Muscle of leg (tissue), 11 donors: Measurements from ENCODE around the gene RHOT1. TPM values are rescaled to one million over a fixed set of nuclear protein-coding genes. Genes with fewer than 3 reads are reported as not detected.
"Not testable (repeated sequence)": the region's sequence is repeated elsewhere in the genome, so short reads cannot be mapped to it uniquely, and the experiment has no call there.

Source experiments
- DNase-seq: peaks from one replicate; pipeline ENCODE4 v3.0.0; 2013
- H3K27ac ChIP-seq: one replicate; pipeline ENCODE4 v1.5.1; 2013; ENCODE audit warnings: mild to moderate bottlenecking, low read length, control low read depth
- H3K27me3 ChIP-seq: one replicate; pipeline ENCODE4 v1.6.1; 2013; ENCODE audit warnings: low read length; ENCODE audit not compliant: control insufficient read depth, insufficient read depth
- H3K36me3 ChIP-seq: one replicate; pipeline ENCODE4 v1.6.1; 2013; ENCODE audit warnings: low read length; ENCODE audit not compliant: control insufficient read depth, insufficient read depth
- H3K4me1 ChIP-seq: one replicate; pipeline ENCODE4 v1.6.1; 2013; ENCODE audit warnings: low read length; ENCODE audit not compliant: control insufficient read depth, insufficient read depth
- H3K4me3 ChIP-seq: one replicate; pipeline ENCODE4 v1.5.1; 2013; ENCODE audit warnings: low read length, control low read depth
- H3K9me3 ChIP-seq: replicated peaks from 2 replicates; pipeline ENCODE4 v1.6.1; 2013; ENCODE audit warnings: low read depth, low read length; ENCODE audit not compliant: control insufficient read depth
- WGBS: methylation state at CpG from one replicate; pipeline ENCODE4 v1.1.5; 2013; ENCODE audit warnings: missing lambda C conversion rate; ENCODE audit not compliant: insufficient coverage; 5-methylcytosine and 5-hydroxymethylcytosine counted together
- polyA plus RNA-seq, 8 donors: library from polyadenylated mRNA; unstranded; fragments of 120-200 nt; gene quantifications; one replicate each; pipeline versions ENCODE4 v1.2.1 to v1.2.3, GENCODE V29; 2013; ENCODE audit warnings: inconsistent platforms in 1 of 8, low replicate concordance in 1 of 8; ENCODE audit not compliant: insufficient read length in 8 of 8, insufficient read depth in 1 of 8
- total RNA-seq: library from RNA; stranded (reverse); fragments of 120-200 nt; gene quantifications from one replicate; pipeline ENCODE4 v1.2.4, GENCODE V29; 2013

The RHOT1 gene
- total and polyA plus RNA-seq, 9 donors, result 30.4 to 37.2 (median 31.7) TPM

GRCh38 chr17:32120141-32120540, 22.2 kb upstream of the RHOT1 start:
- no peak overlapping the region for H3K4me3 ChIP-seq
- DNase-seq, result no peak
- no peaks in the 10 kb centered on the region for H3K36me3 ChIP-seq
- H3K9me3 ChIP-seq, result no peaks in the 10 kb centered on the region
- H3K27ac ChIP-seq, result no peak overlapping the region
- 61% methylated on average over 3 of the region's 4 CpGs for WGBS
- no peaks in the 10 kb centered on the region for H3K27me3 ChIP-seq
- no peaks in the 10 kb centered on the region for H3K4me1 ChIP-seq

GRCh38 chr17:32120716-32121115, 21.6 kb upstream of the RHOT1 start:
- Histone ChIP-seq H3K4me1 (no peaks in the 10 kb centered on the region), H3K36me3 (no peaks in the 10 kb centered on the region), H3K4me3 (no peak overlapping the region), H3K9me3 (no peaks in the 10 kb centered on the region), H3K27ac (no peak overlapping the region), H3K27me3 (no peaks in the 10 kb centered on the region)
- WGBS, result 90% methylated on average over 1 of the region's 3 CpGs
- DNase-seq, result no peak

- no peaks in the 10 kb centered on the region for H3K27me3 ChIP-seq
- DNase-seq, result peak; percentile 83
- 27% methylated on average over 2 of the region's 6 CpGs for WGBS
- peak overlapping the region; percentile 22 for H3K27ac ChIP-seq
- no peak overlapping the region for H3K4me3 ChIP-seq
- H3K9me3 ChIP-seq, result no peaks in the 10 kb centered on the region
- peaks cover 9% of the 10 kb centered on the region for H3K4me1 ChIP-seq
- no peaks in the 10 kb centered on the region for H3K36me3 ChIP-seq
Measured at GRCh38 chr17:32123782-32124181, 18.5 kb upstream of the RHOT1 start.

GRCh38 chr17:32124985-32125847, 17.1 kb upstream of the RHOT1 start:
- Histone ChIP-seq H3K9me3 (no peaks in the 10 kb centered on the region), H3K4me1 (peaks cover 11% of the 10 kb centered on the region), H3K27ac (no peak overlapping the region), H3K27me3 (no peaks in the 10 kb centered on the region), H3K4me3 (no peak overlapping the region), H3K36me3 (no peaks in the 10 kb centered on the region)
- DNase-seq, result no peak
- 75% methylated on average over 11 of the region's 13 CpGs for WGBS

- Histone ChIP-seq H3K36me3 (no peaks in the 10 kb centered on the region), H3K4me1 (peaks cover 11% of the 10 kb centered on the region), H3K9me3 (no peaks in the 10 kb centered on the region), H3K4me3 (no peak overlapping the region), H3K27ac (no peak overlapping the region), H3K27me3 (no peaks in the 10 kb centered on the region)
- DNase-seq, result no peak
- no CpG with 5 or more reads among the region's 2 CpGs for WGBS
Measured at GRCh38 chr17:32125848-32126153, 16.5 kb upstream of the RHOT1 start.

- no CpG with 5 or more reads among the region's 4 CpGs for WGBS
- no peak for DNase-seq
- Histone ChIP-seq H3K27ac (peak overlapping the region; percentile 98), H3K4me3 (no peak overlapping the region), H3K4me1 (peaks cover 11% of the 10 kb centered on the region), H3K27me3 (no peaks in the 10 kb centered on the region), H3K36me3 (no peaks in the 10 kb centered on the region), H3K9me3 (no peaks in the 10 kb centered on the region)
Measured at GRCh38 chr17:32126325-32126724, 16.0 kb upstream of the RHOT1 start.

- Histone ChIP-seq H3K4me3 (no peak overlapping the region), H3K36me3 (no peaks in the 10 kb centered on the region), H3K27ac (peak overlapping the region; percentile 98), H3K27me3 (no peaks in the 10 kb centered on the region), H3K4me1 (peaks cover 11% of the 10 kb centered on the region), H3K9me3 (no peaks in the 10 kb centered on the region)
- 88% methylated on average over 4 of the region's 8 CpGs for WGBS
- DNase-seq, result no peak
Measured at GRCh38 chr17:32126746-32127145, 15.6 kb upstream of the RHOT1 start.

GRCh38 chr17:32127158-32127897, 15.0 kb upstream of the RHOT1 start:
- Histone ChIP-seq H3K4me3 (peak overlapping the region; percentile 80), H3K4me1 (peaks cover 11% of the 10 kb centered on the region), H3K27ac (peak overlapping the region; percentile 98), H3K9me3 (no peaks in the 10 kb centered on the region), H3K27me3 (no peaks in the 10 kb centered on the region), H3K36me3 (no peaks in the 10 kb centered on the region)
- under 1% methylated on average over 19 of the region's 25 CpGs for WGBS
- DNase-seq, result peak; percentile 89

GRCh38 chr17:32128470-32128869, 13.8 kb upstream of the RHOT1 start:
- peaks cover 11% of the 10 kb centered on the region for H3K4me1 ChIP-seq
- DNase-seq, H3K36me3 ChIP-seq, H3K9me3 ChIP-seq, H3K27me3 ChIP-seq: not testable (repeated sequence)
- peak overlapping the region; percentile 80 for H3K4me3 ChIP-seq
- peak overlapping the region; percentile 29 for H3K27ac ChIP-seq
- no CpG with 5 or more reads among the region's 7 CpGs for WGBS

GRCh38 chr17:32135497-32136117, 6.7 kb upstream of the RHOT1 start:
- H3K4me1 ChIP-seq, H3K27ac ChIP-seq, H3K9me3 ChIP-seq, H3K36me3 ChIP-seq, H3K27me3 ChIP-seq, H3K4me3 ChIP-seq, DNase-seq: not testable (repeated sequence)
- WGBS, result 100% methylated on average over 2 of the region's 14 CpGs
